ENCODE results near the gene MEIOSIN.
A peak's percentile ranks its signal among the peaks of the same experiment; 100 is the strongest.
"Not testable (repeated sequence)": the region's sequence is repeated elsewhere in the genome, so short reads cannot be mapped to it uniquely, and the experiment has no call there.

MEIOSIN gene

GRCh38 chr19:45729800-45730290 lies 3.4 kb upstream of the MEIOSIN start:
- Histone ChIP-seq H3K36me3 (ENCODE audit: insufficient read depth, low read length) (no peaks in the 10 kb centered on the region), H3K4me1 (ENCODE audit: insufficient read depth, low read length) (no peaks in the 10 kb centered on the region), H3K9me3 (ENCODE audit: insufficient read depth, low read depth, low read length) (no peaks in the 10 kb centered on the region), H3K9ac (ENCODE audit: low read depth, low read length) (peak overlapping the region; percentile 79), H3K27me3 (ENCODE audit: insufficient read depth, low read length) (no peaks in the 10 kb centered on the region), H3K4me3 (ENCODE audit: low read length) (peak overlapping the region; percentile 87), H3K27ac (ENCODE audit: low read depth, low read length) (peak overlapping the region; percentile 6; the same call in 1 of the 2 replicates)
- 5% methylated on average over 10 of the region's 10 CpGs for WGBS

GRCh38 chr19:45730368-45731288 lies 2.6 kb upstream of the MEIOSIN start, which contains the start of gene FBXO46:
Gene FBXO46 (minus strand): TSS chr19:45730896. CDS start chr19:45713495, 17,401 bp downstream.
- Histone ChIP-seq H3K36me3 (ENCODE audit: insufficient read depth, low read length) (no peaks in the 10 kb centered on the region), H3K4me1 (ENCODE audit: insufficient read depth, low read length) (no peaks in the 10 kb centered on the region), H3K9ac (ENCODE audit: low read depth, low read length) (peak within 1 kb of the TSS; percentile 79), H3K27me3 (ENCODE audit: insufficient read depth, low read length) (no peaks in the 10 kb centered on the region), H3K27ac (ENCODE audit: low read depth, low read length) (peak within 1 kb of the TSS; percentile 50), H3K4me3 (ENCODE audit: low read length) (peak within 1 kb of the TSS; percentile 87), H3K9me3 (ENCODE audit: insufficient read depth, low read depth, low read length) (no peaks in the 10 kb centered on the region)
- 2% methylated on average over 48 of the region's 48 CpGs for WGBS

- no peaks in the 10 kb centered on the region for H3K36me3 ChIP-seq (ENCODE audit: insufficient read depth, low read length)
- WGBS, result 92% methylated on average over 10 of the region's 10 CpGs
- H3K27ac ChIP-seq (ENCODE audit: low read depth, low read length), result no peak overlapping the region
- H3K4me1 ChIP-seq (ENCODE audit: insufficient read depth, low read length), result no peaks in the 10 kb centered on the region
- no peaks in the 10 kb centered on the region for H3K9me3 ChIP-seq (ENCODE audit: insufficient read depth, low read depth, low read length)
- no peak overlapping the region for H3K4me3 ChIP-seq (ENCODE audit: low read length)
- H3K27me3 ChIP-seq (ENCODE audit: insufficient read depth, low read length), result no peaks in the 10 kb centered on the region
- no peak overlapping the region for H3K9ac ChIP-seq (ENCODE audit: low read depth, low read length)
These were observed 6.5 kb downstream of the MEIOSIN start for GRCh38 chr19:45739498-45740439.

GRCh38 chr19:45742969-45743368 lies 9.7 kb downstream of the MEIOSIN start:
- no peaks in the 10 kb centered on the region for H3K36me3 ChIP-seq (ENCODE audit: insufficient read depth, low read length)
- no peaks in the 10 kb centered on the region for H3K4me1 ChIP-seq (ENCODE audit: insufficient read depth, low read length)
- H3K27ac ChIP-seq (ENCODE audit: low read depth, low read length), result no peak overlapping the region
- H3K4me3 ChIP-seq (ENCODE audit: low read length), result no peak overlapping the region
- no peak overlapping the region for H3K9ac ChIP-seq (ENCODE audit: low read depth, low read length)
- 79% methylated on average over 4 of the region's 4 CpGs for WGBS
- H3K9me3 ChIP-seq (ENCODE audit: insufficient read depth, low read depth, low read length), result no peaks in the 10 kb centered on the region
- no peaks in the 10 kb centered on the region for H3K27me3 ChIP-seq (ENCODE audit: insufficient read depth, low read length)

- WGBS, result 90% methylated on average over 6 of the region's 6 CpGs
- H3K4me3 ChIP-seq (ENCODE audit: low read length), result no peak overlapping the region
- H3K27ac ChIP-seq (ENCODE audit: low read depth, low read length), result no peak overlapping the region
- no peaks in the 10 kb centered on the region for H3K27me3 ChIP-seq (ENCODE audit: insufficient read depth, low read length)
- no peaks in the 10 kb centered on the region for H3K4me1 ChIP-seq (ENCODE audit: insufficient read depth, low read length)
- H3K36me3 ChIP-seq (ENCODE audit: insufficient read depth, low read length), result no peaks in the 10 kb centered on the region
- H3K9ac ChIP-seq (ENCODE audit: low read depth, low read length), result no peak overlapping the region
- H3K9me3 ChIP-seq (ENCODE audit: insufficient read depth, low read depth, low read length), result no peaks in the 10 kb centered on the region
These were observed 12.4 kb downstream of the MEIOSIN start for GRCh38 chr19:45745606-45746005.

- WGBS, result 88% methylated on average over 5 of the region's 5 CpGs
These were observed 13.6 kb downstream of the MEIOSIN start for GRCh38 chr19:45746866-45747265.

GRCh38 chr19:45747513-45747912 lies 14.3 kb downstream of the MEIOSIN start:
- no peaks in the 10 kb centered on the region for H3K9me3 ChIP-seq (ENCODE audit: insufficient read depth, low read depth, low read length)
- H3K4me1 ChIP-seq (ENCODE audit: insufficient read depth, low read length), result no peaks in the 10 kb centered on the region
- 93% methylated on average over 5 of the region's 5 CpGs for WGBS
- no peak overlapping the region for H3K27ac ChIP-seq (ENCODE audit: low read depth, low read length)
- H3K9ac ChIP-seq (ENCODE audit: low read depth, low read length), result no peak overlapping the region
- H3K4me3 ChIP-seq (ENCODE audit: low read length), result no peak overlapping the region
- H3K36me3 ChIP-seq (ENCODE audit: insufficient read depth, low read length), result no peaks in the 10 kb centered on the region
- no peaks in the 10 kb centered on the region for H3K27me3 ChIP-seq (ENCODE audit: insufficient read depth, low read length)

More at GRCh38 chr19:45746866-45747265, 13.6 kb downstream of the MEIOSIN start:
- H3K4me1 ChIP-seq (ENCODE audit: insufficient read depth, low read length), result no peaks in the 10 kb centered on the region
- H3K9ac ChIP-seq (ENCODE audit: low read depth, low read length), result no peak overlapping the region
- H3K27me3 ChIP-seq (ENCODE audit: insufficient read depth, low read length), result no peaks in the 10 kb centered on the region
- H3K27ac ChIP-seq (ENCODE audit: low read depth, low read length), result no peak overlapping the region
- H3K36me3 ChIP-seq (ENCODE audit: insufficient read depth, low read length), result no peaks in the 10 kb centered on the region
- no peak overlapping the region for H3K4me3 ChIP-seq (ENCODE audit: low read length)
- H3K9me3 ChIP-seq (ENCODE audit: insufficient read depth, low read depth, low read length), result no peaks in the 10 kb centered on the region

GRCh38 chr19:45751483-45751882 lies 18.2 kb downstream of the MEIOSIN start:
- not testable (repeated sequence) for H3K9ac ChIP-seq (ENCODE audit: low read depth, low read length); H3K4me1 ChIP-seq (ENCODE audit: insufficient read depth, low read length); H3K9me3 ChIP-seq (ENCODE audit: insufficient read depth, low read depth, low read length); H3K27ac ChIP-seq (ENCODE audit: low read depth, low read length); H3K36me3 ChIP-seq (ENCODE audit: insufficient read depth, low read length); H3K4me3 ChIP-seq (ENCODE audit: low read length); H3K27me3 ChIP-seq (ENCODE audit: insufficient read depth, low read length)
- 95% methylated on average over 9 of the region's 10 CpGs for WGBS

GRCh38 chr19:45752639-45753038 lies 19.4 kb downstream of the MEIOSIN start:
- 95% methylated on average over 12 of the region's 12 CpGs for WGBS
- Histone ChIP-seq H3K27me3 (ENCODE audit: insufficient read depth, low read length) (no peaks in the 10 kb centered on the region), H3K9ac (ENCODE audit: low read depth, low read length) (no peak overlapping the region)

GRCh38 chr19:45753548-45753947 lies 20.3 kb downstream of the MEIOSIN start:
- no peak overlapping the region for H3K4me3 ChIP-seq (ENCODE audit: low read length)
- no peaks in the 10 kb centered on the region; the same call in 1 of the 2 replicates for H3K4me1 ChIP-seq (ENCODE audit: insufficient read depth, low read length)
- no peak overlapping the region for H3K27ac ChIP-seq (ENCODE audit: low read depth, low read length)
- no peaks in the 10 kb centered on the region for H3K9me3 ChIP-seq (ENCODE audit: insufficient read depth, low read depth, low read length)
- H3K9ac ChIP-seq (ENCODE audit: low read depth, low read length), result no peak overlapping the region
- 55% methylated on average over 6 of the region's 6 CpGs for WGBS
- no peaks in the 10 kb centered on the region for H3K36me3 ChIP-seq (ENCODE audit: insufficient read depth, low read length)
- no peaks in the 10 kb centered on the region for H3K27me3 ChIP-seq (ENCODE audit: insufficient read depth, low read length)

More at GRCh38 chr19:45752639-45753038, 19.4 kb downstream of the MEIOSIN start:
- no peak overlapping the region for H3K27ac ChIP-seq (ENCODE audit: low read depth, low read length)
- H3K9me3 ChIP-seq (ENCODE audit: insufficient read depth, low read depth, low read length), result no peaks in the 10 kb centered on the region
- H3K4me1 ChIP-seq (ENCODE audit: insufficient read depth, low read length), result no peaks in the 10 kb centered on the region; the same call in 1 of the 2 replicates
- no peaks in the 10 kb centered on the region for H3K36me3 ChIP-seq (ENCODE audit: insufficient read depth, low read length)
- no peak overlapping the region for H3K4me3 ChIP-seq (ENCODE audit: low read length)
